ENCODE measurements around the gene RRP15.

GRCh38 chr1:218317061-218317460 lies 32.0 kb downstream of the RRP15 start:
- TF ChIP-seq FOXP2 (optimal IDR thresholded peaks at IDR 0.05; ENCODE audit: control extremely low read depth, extremely low read length, insufficient read depth) = no peak
- TF ChIP-seq POLR2AphosphoS5 (IDR thresholded peaks at IDR 0.05; ENCODE audit: borderline replicate concordance, low read depth, low read length) = no peak
